NCI-H82 treated with DMSO at 0.1 percent for 48 hours (cell line): Measurements from ENCODE around the gene CDH16.
A peak's percentile ranks its signal among the peaks of the same experiment; 100 is the strongest.
"Not testable (repeated sequence)": the region's sequence is repeated elsewhere in the genome, so short reads cannot be mapped to it uniquely, and the experiment has no call there.

Experiments used
- DNase-seq: peaks from one replicate; lab custom pipeline; 2025; ENCODE audit not compliant: unreplicated experiment; lab: John Stamatoyannopoulos, UW

CDH16 gene

GRCh38 chr16:66948134-66948836 is 29.6 kb upstream of the CDH16 start:
- DNase-seq: no peak

GRCh38 chr16:66947302-66948065 is 28.8 kb upstream of the CDH16 start:
- DNase-seq: peak; percentile 57

GRCh38 chr16:66946974-66947301 is 28.3 kb upstream of the CDH16 start:
- no peak for DNase-seq

DNA sequence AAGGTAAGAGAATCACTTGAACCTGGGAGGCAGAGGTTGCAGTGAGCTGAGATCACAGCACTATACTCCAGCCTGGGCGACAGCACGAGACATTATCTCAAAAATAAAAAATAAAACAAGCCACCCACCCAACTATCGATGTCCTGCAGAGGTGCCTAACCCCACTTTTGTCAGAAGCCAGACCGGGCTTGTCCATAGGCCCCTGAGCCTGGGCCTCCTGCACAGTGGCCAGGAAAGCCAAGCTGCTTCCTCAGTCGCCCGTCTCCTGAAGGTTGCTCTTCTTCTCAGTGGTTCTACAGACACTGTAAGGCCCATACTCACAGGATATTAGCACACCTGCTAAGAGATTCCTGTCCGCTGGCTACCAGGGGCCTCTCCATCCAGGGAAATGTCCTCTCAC is 27.9 kb upstream of the CDH16 start:
- DNase-seq: no peak

DNA sequence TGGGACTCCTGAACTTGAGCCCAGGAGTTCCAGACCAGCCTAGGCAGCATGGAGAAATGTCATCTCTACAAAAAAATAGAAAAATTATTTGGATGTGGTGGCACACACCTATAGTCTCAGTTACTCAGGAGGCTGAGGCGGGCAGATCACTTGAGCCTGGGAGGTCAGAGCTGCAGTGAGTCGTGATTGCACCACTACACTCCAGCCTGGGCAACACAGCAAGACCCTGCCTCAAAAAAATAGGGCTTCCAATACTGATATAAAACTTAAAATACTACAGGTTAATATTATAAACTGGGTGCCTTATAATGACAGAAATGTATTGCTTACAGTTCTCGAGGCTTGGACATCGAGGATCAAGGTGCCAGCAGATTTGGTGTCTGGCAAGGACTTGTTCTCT is 27.3 kb upstream of the CDH16 start:
- no peak for DNase-seq

DNA sequence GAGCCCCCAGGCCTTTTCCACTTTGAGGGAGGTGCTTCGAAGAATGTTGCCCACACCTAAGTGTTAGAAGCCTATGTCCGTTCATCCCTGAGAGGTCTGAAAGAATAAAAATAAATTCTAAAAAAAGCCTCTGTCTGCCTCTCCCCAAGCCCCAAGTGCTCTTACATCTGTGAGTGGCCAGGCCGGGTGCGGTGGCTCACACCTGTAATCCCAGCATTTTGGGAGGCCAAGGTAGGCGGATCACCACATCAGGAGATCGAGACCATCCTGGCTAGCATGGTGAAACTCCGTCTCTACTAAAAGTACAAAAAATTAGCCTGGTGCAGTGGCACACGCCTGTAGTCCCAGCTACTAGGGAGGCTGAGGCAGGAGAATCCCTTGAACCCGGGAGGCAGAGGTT is 26.3 kb upstream of the CDH16 start:
- DNase-seq: not testable (repeated sequence)

DNA sequence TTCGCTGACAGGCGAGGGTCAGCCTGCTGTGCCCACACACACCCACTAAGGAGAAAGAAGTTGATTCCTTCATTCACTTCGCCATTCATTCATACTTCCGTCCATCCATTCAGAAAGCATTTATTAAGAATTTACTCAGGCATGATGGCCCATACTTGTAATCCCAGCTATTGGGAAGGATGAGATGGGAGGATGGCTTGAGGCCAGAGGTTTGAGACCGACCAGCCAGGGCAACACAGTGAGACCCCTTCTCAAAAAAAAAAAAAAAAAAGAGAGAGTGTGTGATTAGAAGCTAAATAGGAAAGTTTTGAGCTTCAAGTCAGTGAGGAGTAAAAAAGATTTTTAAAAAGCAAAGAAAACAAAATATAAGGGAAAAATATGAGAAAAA is 25.4 kb upstream of the CDH16 start:
- no peak for DNase-seq

DNA sequence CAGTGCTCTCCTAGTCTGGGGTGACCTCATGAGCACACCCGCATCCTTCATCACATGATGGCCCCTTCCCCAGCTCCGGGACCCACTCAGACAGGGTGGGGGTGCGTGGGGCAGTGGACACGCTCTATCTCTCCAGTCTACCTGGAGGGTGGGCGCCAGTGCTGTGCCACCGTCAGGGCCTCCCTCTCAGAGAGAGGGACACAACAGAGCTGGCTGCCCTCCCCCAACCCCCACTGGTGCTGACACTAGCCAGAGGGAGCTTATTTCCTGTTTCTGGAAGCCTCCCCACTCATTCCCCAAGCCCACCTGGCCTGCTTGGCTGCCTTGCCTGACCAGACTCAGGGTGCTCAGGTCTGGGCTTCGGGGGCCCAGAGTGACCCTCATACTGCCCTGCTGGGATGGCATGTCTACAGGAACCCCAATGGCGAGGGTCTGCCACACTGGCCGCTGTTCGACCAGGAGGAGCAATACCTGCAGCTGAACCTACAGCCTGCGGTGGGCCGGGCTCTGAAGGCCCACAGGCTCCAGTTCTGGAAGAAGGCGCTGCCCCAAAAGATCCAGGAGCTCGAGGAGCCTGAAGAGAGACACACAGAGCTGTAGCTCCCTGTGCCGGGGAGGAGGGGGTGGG is 24.9 kb upstream of the CDH16 start:
- no peak for DNase-seq

DNA sequence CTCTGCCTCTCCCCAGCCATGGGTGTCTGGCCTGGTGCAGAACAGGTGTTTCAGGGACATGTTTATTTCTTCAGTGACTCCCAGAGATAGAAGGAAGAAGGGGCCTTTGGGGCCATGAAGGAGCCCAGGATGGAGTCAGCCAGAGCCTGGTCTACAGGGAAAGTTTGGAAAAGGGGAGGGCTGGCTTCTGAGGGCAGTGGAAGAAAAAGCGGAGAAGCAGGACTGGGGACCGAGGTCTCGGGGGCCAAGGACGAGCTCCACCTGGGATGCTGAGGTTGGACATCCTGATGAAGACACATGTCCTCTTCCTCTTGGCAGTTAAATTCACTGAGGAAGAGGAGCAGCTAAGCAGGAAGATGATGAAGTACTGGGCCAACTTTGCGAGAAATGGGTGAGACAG is 24.3 kb upstream of the CDH16 start:
- DNase-seq: no peak

DNA sequence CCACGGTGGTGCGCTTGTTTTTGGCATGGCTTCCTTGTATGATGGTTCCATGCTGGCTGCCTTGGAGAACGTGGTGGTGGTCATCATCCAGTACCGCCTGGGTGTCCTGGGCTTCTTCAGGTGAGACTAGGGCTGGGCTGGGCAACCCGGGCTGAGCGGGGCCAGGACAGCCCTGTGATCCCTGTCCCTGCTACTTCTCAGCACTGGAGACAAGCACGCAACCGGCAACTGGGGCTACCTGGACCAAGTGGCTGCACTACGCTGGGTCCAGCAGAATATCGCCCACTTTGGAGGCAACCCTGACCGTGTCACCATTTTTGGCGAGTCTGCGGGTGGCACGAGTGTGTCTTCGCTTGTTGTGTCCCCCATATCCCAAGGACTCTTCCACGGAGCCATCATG is 21.6 kb upstream of the CDH16 start:
- DNase-seq: no peak

- no peak for DNase-seq
Measured at GRCh38 chr16:66939366-66939765, 20.7 kb upstream of the CDH16 start.

DNA sequence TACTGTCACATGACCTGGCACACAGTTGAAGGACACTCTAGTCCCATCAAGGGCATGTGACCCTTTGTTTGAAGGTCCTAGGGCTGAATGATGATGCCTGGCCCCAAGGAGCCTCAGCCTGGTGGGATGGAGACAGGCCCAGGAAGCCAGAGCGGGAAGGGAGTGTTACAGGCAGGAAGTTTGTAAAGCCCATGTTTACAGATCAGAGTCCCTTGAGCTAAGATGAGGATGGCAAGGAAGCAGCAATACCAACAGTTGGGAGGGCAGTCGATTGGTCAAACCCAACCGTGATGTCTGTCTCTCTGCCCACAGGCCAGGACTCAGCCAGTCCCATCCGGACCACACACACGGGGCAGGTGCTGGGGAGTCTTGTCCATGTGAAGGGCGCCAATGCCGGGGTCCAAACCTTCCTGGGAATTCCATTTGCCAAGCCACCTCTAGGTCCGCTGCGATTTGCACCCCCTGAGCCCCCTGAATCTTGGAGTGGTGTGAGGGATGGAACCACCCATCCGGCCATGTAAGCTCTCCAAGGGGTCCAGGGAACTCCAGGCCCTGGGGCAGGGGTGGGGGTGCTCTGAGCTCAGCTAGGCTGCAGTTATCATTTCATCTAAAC is 19.1 kb upstream of the CDH16 start:
- no peak for DNase-seq

GRCh38 chr16:66936889-66937554 is 18.3 kb upstream of the CDH16 start:
- no peak for DNase-seq

- DNase-seq: no peak
Measured at GRCh38 chr16:66936462-66936861, 17.8 kb upstream of the CDH16 start.

DNA sequence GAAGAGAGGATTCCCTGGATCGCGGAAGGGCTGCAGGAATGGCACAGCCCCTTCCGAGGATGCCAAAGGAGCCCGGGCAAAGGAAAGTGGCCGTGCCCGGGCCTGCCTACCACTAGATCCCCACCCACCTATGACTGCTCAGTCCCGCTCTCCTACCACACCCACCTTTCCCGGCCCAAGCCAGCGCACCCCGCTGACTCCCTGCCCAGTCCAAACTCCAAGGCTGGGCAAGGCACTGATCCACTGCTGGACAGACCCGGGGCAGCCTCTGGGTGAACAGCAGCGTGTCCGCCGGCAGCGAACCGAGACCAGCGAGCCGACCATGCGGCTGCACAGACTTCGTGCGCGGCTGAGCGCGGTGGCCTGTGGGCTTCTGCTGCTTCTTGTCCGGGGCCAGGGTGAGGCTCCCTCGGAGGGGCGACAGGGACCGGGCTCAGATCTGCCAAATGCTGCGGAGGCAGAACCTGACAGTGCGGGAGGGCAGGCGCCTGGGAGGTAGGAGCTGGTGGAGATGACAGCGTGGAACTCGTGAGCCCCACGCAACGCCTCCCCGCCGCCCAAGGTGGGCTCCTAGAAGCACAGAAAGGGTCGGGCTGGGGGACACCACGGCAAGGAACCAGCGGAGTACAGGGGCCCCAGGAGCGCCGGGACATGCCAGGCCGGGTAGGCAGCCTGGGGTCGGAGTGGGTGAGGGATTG is 16.8 kb upstream of the CDH16 start, which contains the start of gene CES2:
CES2 (plus strand) TSS at position 203 of the 698 bp plus-strand sequence; CDS start at position 323, 120 bp downstream.
- DNase-seq: no peak

DNA sequence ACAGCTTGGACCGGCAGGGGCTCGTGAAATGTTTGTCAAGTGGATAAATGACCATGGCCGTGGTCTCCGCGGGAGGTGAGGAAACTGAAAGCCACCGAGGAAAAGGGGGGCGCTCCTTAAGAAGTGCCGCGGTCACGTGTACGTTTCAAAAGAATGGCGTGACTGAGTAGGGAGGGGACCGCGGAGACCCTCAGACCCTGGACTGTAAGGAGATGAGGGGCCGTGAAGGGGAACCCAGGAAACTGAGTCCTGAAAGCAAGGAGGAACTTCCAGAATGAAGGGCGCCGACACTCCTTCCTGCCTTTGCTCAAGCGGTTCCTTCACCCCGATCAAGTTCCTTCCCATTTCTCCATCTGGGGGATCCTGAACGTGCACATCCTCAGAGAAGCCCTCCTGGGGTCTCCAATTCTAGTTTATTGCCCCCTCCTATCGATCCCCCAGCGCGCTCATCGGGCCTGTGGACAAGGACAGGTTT is 16.2 kb upstream of the CDH16 start:
- not testable (repeated sequence) for DNase-seq

DNA sequence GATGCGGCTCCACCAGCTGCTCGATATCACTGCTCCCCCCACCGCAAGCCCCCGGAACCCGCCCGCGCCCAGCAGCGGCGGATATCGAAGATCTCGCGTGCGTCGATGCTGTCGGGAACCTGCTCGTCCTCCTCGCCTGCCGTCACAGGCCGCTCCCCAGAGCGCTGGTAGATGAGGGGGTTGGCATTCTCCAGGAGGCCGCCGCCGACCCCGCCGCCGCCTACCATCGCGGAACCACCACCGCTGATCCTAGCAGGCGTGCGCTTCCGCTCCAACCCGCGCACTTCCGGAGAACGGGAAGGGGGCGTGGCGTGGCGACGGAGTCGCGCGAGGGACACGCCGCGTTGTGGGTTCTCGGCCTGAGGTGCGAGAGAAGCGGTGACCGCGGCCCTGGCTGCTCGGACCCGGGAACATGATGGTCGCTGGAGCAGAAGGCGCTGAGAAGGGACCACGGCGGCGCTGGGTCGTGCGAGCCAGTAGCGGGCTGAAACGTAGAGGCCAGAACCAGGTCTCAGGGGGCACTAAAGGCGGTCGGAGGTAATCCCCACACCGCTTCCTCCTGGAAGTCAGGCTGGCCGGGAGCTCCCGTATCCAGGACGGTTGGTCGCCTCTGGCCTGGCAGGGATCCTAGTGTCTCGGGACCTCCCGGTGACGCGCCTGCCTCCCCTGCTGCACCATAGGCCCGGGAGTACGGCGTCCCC is 15.6 kb upstream of the CDH16 start, which contains the start of gene CIAO2B:
CIAO2B (minus strand) TSS at position 265 of the 701 bp plus-strand sequence; CDS start at position 227, 38 bp downstream.
- DNase-seq: peak; percentile 19

- DNase-seq: no peak
Measured at GRCh38 chr16:66933776-66934137, 15.1 kb upstream of the CDH16 start.

GRCh38 chr16:66932076-66932475 is 13.4 kb upstream of the CDH16 start:
- no peak for DNase-seq

GRCh38 chr16:66931665-66932064 is 13.0 kb upstream of the CDH16 start:
- DNase-seq: no peak
